Neural progenitor cell (in vitro differentiated cells): ENCODE data around the gene SERPINI1. TPM values are rescaled to one million over a fixed set of nuclear protein-coding genes. Genes with fewer than 3 reads are reported as not detected.

Experiments
- DNase-seq: peaks from one replicate; pipeline ENCODE4 v3.0.0-alpha.2; 2016; ENCODE audit warnings: low spot score
- H2AFZ ChIP-seq: fragments of 200-600 bp; sonication (generic); replicated peaks from 2 replicates; pipeline ENCODE4 v1.6.1; 2016; ENCODE audit warnings: antibody characterized with exemption
- H3F3A ChIP-seq: fragments of 200-600 bp; sonication (generic); 2 replicates; pipeline ENCODE4 v1.6.1; 2016; ENCODE audit warnings: antibody characterized with exemption, low read depth
- H3K27ac ChIP-seq: fragments of 200-600 bp; sonication (generic); 2 replicates; pipeline ENCODE4 v1.5.1; 2016; ENCODE audit warnings: mild to moderate bottlenecking
- H3K27me3 ChIP-seq: fragments of 200-600 bp; sonication (generic); 2 replicates; pipeline ENCODE4 v1.6.1; 2016; ENCODE audit warnings: mild to moderate bottlenecking, moderate library complexity
- H3K36me3 ChIP-seq: fragments of 200-600 bp; sonication (generic); 2 replicates; pipeline ENCODE4 v1.5.1; 2016
- H3K4me1 ChIP-seq: fragments of 200-600 bp; sonication (generic); 2 replicates; pipeline ENCODE4 v1.6.1; 2016; ENCODE audit warnings: mixed run types
- H3K4me2 ChIP-seq: fragments of 200-600 bp; sonication (generic); 2 replicates; pipeline ENCODE4 v1.6.1; 2016
- H3K4me3 ChIP-seq: fragments of 200-600 bp; sonication (generic); 2 replicates; pipeline ENCODE4 v1.5.1; 2016
- H3K79me2 ChIP-seq: fragments of 200-600 bp; sonication (generic); 2 replicates; pipeline ENCODE4 v1.6.1; 2016; ENCODE audit warnings: low read depth
- H3K9ac ChIP-seq: fragments of 200-600 bp; sonication (generic); 2 replicates; pipeline ENCODE4 v1.6.1; 2016
- H3K9me3 ChIP-seq: fragments of 200-600 bp; sonication (generic); 2 replicates; pipeline ENCODE4 v1.5.1; 2016; ENCODE audit warnings: low read depth
- H4K20me1 ChIP-seq: fragments of 200-600 bp; sonication (generic); 2 replicates; pipeline ENCODE4 v1.6.1; 2016; ENCODE audit warnings: low read depth
- H3K27ac Mint-ChIP-seq: 3 replicates; pipeline ENCODE4 v1.8.0; 2021; ENCODE audit warnings: mixed read lengths
- H3K27me3 Mint-ChIP-seq: 2 replicates; pipeline ENCODE4 v1.8.0; 2022; ENCODE audit warnings: low read depth, mild to moderate bottlenecking, inconsistent platforms, moderate library complexity, mixed read lengths; ENCODE audit not compliant: insufficient read depth
- H3K36me3 Mint-ChIP-seq: 3 replicates; pipeline ENCODE4 v1.8.0; 2021; ENCODE audit warnings: mixed read lengths
- H3K4me1 Mint-ChIP-seq: 3 replicates; pipeline ENCODE4 v1.8.0; 2021; ENCODE audit warnings: mixed read lengths
- H3K4me3 Mint-ChIP-seq: 3 replicates; pipeline ENCODE4 v1.8.0; 2021; ENCODE audit warnings: mild to moderate bottlenecking, moderate library complexity, mixed read lengths
- H3K9me3 Mint-ChIP-seq: 3 replicates; pipeline ENCODE4 v1.8.0; 2020; ENCODE audit warnings: mixed read lengths
- CTCF ChIP-seq: fragments of 200-600 bp; sonication (generic); IDR thresholded peaks from 2 replicates; pipeline ENCODE4 v1.5.1; 2017; ENCODE audit warnings: antibody characterized with exemption, mild to moderate bottlenecking
- EZH2 ChIP-seq: fragments of 200-600 bp; sonication (generic); IDR thresholded peaks from 2 replicates; pipeline ENCODE4 v1.6.1; 2017; ENCODE audit warnings: antibody characterized with exemption, mild to moderate bottlenecking, moderate library complexity
- EZH2phosphoT487 ChIP-seq: fragments of 200-600 bp; sonication (generic); IDR thresholded peaks from 2 replicates; pipeline ENCODE4 v1.6.1; 2017; ENCODE audit warnings: antibody characterized with exemption
- total RNA-seq: library from RNA; depleted of rRNA; stranded (reverse); fragments of >200 nt; gene quantifications from 2 replicates; pipeline ENCODE4 v1.2.3, GENCODE V29; 2015; ENCODE audit warnings: low replicate concordance

The SERPINI1 gene
- total RNA-seq, 1 donor from 2014 or later: 8.9 TPM

- Histone ChIP-seq H3K4me3 (no peak overlapping the region), H3K27ac (no peak overlapping the region), H3K79me2 (no peaks in the 10 kb centered on the region), H3F3A (no peaks in the 10 kb centered on the region), H3K9ac (no peak overlapping the region), H3K9me3 (no peaks in the 10 kb centered on the region), H3K27me3 (no peaks in the 10 kb centered on the region), H2AFZ (no peak overlapping the region), H4K20me1 (no peaks in the 10 kb centered on the region), H3K4me1 (no peaks in the 10 kb centered on the region), H3K4me2 (no peak overlapping the region), H3K36me3 (no peaks in the 10 kb centered on the region)
- TF ChIP-seq EZH2phosphoT487: no peak
- TF ChIP-seq CTCF: no peak
- no peak for TF ChIP-seq EZH2
- DNase-seq: no peak
- Mint-ChIP-seq H3K27ac (no peak overlapping the region), H3K4me1 (no peaks in the 10 kb centered on the region), H3K27me3 (no peaks in the 10 kb centered on the region), H3K36me3 (no peaks in the 10 kb centered on the region), H3K9me3 (no peaks in the 10 kb centered on the region), H3K4me3 (no peak overlapping the region)
Measured at GRCh38 chr3:167835359-167835758, 99.8 kb downstream of the SERPINI1 start.

- H3K4me3 ChIP-seq: no peak overlapping the region
- no peak for DNase-seq
- H3K9me3 ChIP-seq: no peaks in the 10 kb centered on the region
- H4K20me1 ChIP-seq: no peaks in the 10 kb centered on the region
- no peaks in the 10 kb centered on the region for H3K27me3 ChIP-seq
- H3K36me3 ChIP-seq: no peaks in the 10 kb centered on the region
- H3K4me1 Mint-ChIP-seq: no peaks in the 10 kb centered on the region
- H3K79me2 ChIP-seq: no peaks in the 10 kb centered on the region
- H3K4me1 ChIP-seq: no peaks in the 10 kb centered on the region
- H3K27ac Mint-ChIP-seq: no peak overlapping the region
- no peak overlapping the region for H2AFZ ChIP-seq
- H3K9ac ChIP-seq: no peak overlapping the region
- no peaks in the 10 kb centered on the region for H3F3A ChIP-seq
- H3K27me3 Mint-ChIP-seq: no peaks in the 10 kb centered on the region
- no peaks in the 10 kb centered on the region for H3K9me3 Mint-ChIP-seq
- H3K4me2 ChIP-seq: no peak overlapping the region
- no peak overlapping the region for H3K27ac ChIP-seq
- H3K4me3 Mint-ChIP-seq: no peak overlapping the region
- TF ChIP-seq EZH2 (no peak), CTCF (no peak), EZH2phosphoT487 (no peak)
- H3K36me3 Mint-ChIP-seq: no peaks in the 10 kb centered on the region
Measured at GRCh38 chr3:167835953-167836352, 100.4 kb downstream of the SERPINI1 start.

- Histone ChIP-seq H3K27ac (no peak overlapping the region), H3F3A (no peaks in the 10 kb centered on the region), H3K9me3 (no peaks in the 10 kb centered on the region), H3K4me1 (no peaks in the 10 kb centered on the region), H4K20me1 (no peaks in the 10 kb centered on the region), H3K9ac (no peak overlapping the region), H3K36me3 (no peaks in the 10 kb centered on the region), H3K4me3 (no peak overlapping the region), H2AFZ (peak overlapping the region; percentile 54), H3K4me2 (no peak overlapping the region), H3K79me2 (no peaks in the 10 kb centered on the region), H3K27me3 (no peaks in the 10 kb centered on the region)
- no peak for DNase-seq
- H3K9me3 Mint-ChIP-seq: no peaks in the 10 kb centered on the region
- H3K27me3 Mint-ChIP-seq: no peaks in the 10 kb centered on the region
- no peak overlapping the region for H3K27ac Mint-ChIP-seq
- no peaks in the 10 kb centered on the region for H3K36me3 Mint-ChIP-seq
- H3K4me1 Mint-ChIP-seq: no peaks in the 10 kb centered on the region
- TF ChIP-seq EZH2phosphoT487 (no peak), EZH2 (no peak), CTCF (no peak)
- no peak overlapping the region for H3K4me3 Mint-ChIP-seq
Measured at GRCh38 chr3:167837466-167837865, 101.9 kb downstream of the SERPINI1 start.
